Breast epithelium (tissue), 4 donors: ENCODE measurements around the gene RFLNA. TPM values are rescaled to one million over a fixed set of nuclear protein-coding genes. Genes with fewer than 3 reads are reported as not detected.

ENCODE experiments used
- DNase-seq, 2 donors: peaks; one replicate each; pipeline ENCODE4 v3.0.0-alpha.2; 2019; ENCODE audit warnings: low spot score in 2 of 2
- H3K27ac ChIP-seq, 2 donors: fragments of 200-600 bp; sonication (generic) in 1 of 2; one replicate each; pipeline ENCODE4 v1.5.1; 2016 to 2019; ENCODE audit warnings: mild to moderate bottlenecking in 1 of 2
- H3K27me3 ChIP-seq, 2 donors: fragments of 200-600 bp; sonication (generic) in 1 of 2; one replicate each; pipeline versions ENCODE4 v1.5.1 to v1.6.0; 2017 to 2019; ENCODE audit warnings: control low read depth in 1 of 2, mild to moderate bottlenecking in 1 of 2
- H3K36me3 ChIP-seq: fragments of 200-600 bp; one replicate; pipeline ENCODE4 v1.5.1; 2019
- H3K4me1 ChIP-seq, 2 donors: fragments of 200-600 bp; sonication (generic); one replicate each; pipeline ENCODE4 v1.5.1; 2016 to 2019; ENCODE audit warnings: control low read depth in 1 of 2
- H3K4me3 ChIP-seq, 3 donors: fragments of 200-600 bp; sonication (generic); 1 replicate in 2 of 3; 2 replicates in 1 of 3; pipeline ENCODE4 v1.5.1; 2016 to 2019; ENCODE audit warnings: mild to moderate bottlenecking in 3 of 3, moderate library complexity in 2 of 3
- H3K9me3 ChIP-seq, 2 donors: fragments of 200-600 bp; sonication (generic) in 1 of 2; one replicate each; pipeline ENCODE4 v1.5.1; 2016 to 2019; ENCODE audit warnings: control low read depth in 1 of 2
- POLR2A ChIP-seq: fragments of 450-650 bp; IDR thresholded peaks from one replicate; pipeline ENCODE4 v1.6.1; 2016; ENCODE audit warnings: antibody characterized with exemption, mild to moderate bottlenecking, moderate library complexity
- POLR2AphosphoS5 ChIP-seq, 3 donors: sonication (generic); formaldehyde crosslinking; IDR thresholded peaks; one replicate each; pipeline ENCODE4 v1.6.1; 2017; ENCODE audit warnings: antibody characterized with exemption in 3 of 3
- intact Hi-C: fragments of 100-400 bp; cut with DNase I; formaldehyde crosslinking; loops from one replicate; pipeline ENCODE4 v1.15.1; 2023; ENCODE audit warnings: low total_unique reads
- total RNA-seq, 3 donors: library from RNA; depleted of rRNA; stranded (reverse); fragments of >200 nt; gene quantifications; one replicate each; pipeline ENCODE4 v1.1.0, GENCODE V29; 2016
- TF ChIP-seq, protein P1 (sequence below), 3 donors: fragments of 450-650 bp; IDR thresholded peaks; one replicate each; pipeline ENCODE4 v1.5.1; 2016 to 2017; ENCODE audit warnings: antibody characterized with exemption in 3 of 3, mild to moderate bottlenecking in 3 of 3, moderate library complexity in 3 of 3

The RFLNA gene
- total RNA-seq, 3 donors from 2014 or later, result 1.3 to 11.4 TPM; not detected in 1

DNA sequence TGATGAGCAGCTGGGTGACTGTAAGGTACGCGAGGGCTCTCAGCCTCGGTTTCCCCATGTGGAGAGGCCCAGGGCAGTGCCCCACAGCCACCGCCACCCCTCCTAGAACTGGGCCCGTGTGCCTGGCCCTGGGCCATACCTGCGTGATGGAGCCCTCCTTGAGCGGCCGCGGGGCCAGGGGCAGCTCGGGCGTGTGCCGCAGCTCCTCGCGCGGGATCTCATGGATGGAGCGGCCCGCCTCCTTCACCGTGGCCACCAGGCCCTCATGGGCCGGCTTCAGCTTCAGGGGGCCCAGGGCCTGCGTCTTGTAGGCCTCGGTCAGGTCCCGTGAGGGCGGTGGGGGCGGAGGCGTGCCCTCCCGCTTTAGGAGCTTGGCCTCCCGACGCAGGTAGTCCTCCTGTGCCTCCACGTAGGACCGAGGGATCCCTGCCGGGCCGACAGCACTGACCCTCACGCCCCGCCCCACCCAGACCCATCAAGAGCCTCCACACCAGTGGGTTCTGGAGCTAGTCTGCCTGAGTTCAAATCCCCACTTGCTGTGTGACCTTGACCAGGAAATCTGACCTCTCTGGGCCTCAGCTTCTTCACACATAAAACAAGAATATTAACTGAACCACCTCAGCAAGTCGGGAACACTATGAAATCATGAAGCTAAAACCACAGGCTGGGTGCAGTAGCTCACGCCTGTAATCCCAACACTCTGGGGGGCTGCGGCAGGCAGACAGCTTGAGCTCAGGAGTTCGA is 51.7 kb downstream of the RFLNA start:
- DNase-seq, result no peak
- H3K4me1 ChIP-seq, result no peaks in the 10 kb centered on the region
- H3K27me3 ChIP-seq, result no peaks in the 10 kb centered on the region
- no peak for TF ChIP-seq POLR2AphosphoS5 (IDR thresholded peaks at IDR 0.05)
- TF ChIP-seq, protein P1, sequence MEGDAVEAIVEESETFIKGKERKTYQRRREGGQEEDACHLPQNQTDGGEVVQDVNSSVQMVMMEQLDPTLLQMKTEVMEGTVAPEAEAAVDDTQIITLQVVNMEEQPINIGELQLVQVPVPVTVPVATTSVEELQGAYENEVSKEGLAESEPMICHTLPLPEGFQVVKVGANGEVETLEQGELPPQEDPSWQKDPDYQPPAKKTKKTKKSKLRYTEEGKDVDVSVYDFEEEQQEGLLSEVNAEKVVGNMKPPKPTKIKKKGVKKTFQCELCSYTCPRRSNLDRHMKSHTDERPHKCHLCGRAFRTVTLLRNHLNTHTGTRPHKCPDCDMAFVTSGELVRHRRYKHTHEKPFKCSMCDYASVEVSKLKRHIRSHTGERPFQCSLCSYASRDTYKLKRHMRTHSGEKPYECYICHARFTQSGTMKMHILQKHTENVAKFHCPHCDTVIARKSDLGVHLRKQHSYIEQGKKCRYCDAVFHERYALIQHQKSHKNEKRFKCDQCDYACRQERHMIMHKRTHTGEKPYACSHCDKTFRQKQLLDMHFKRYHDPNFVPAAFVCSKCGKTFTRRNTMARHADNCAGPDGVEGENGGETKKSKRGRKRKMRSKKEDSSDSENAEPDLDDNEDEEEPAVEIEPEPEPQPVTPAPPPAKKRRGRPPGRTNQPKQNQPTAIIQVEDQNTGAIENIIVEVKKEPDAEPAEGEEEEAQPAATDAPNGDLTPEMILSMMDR (IDR thresholded peaks at IDR 0.05), result no peak
- no peak for TF ChIP-seq POLR2A
- H3K27ac ChIP-seq, result no peak overlapping the region
- no peaks in the 10 kb centered on the region for H3K9me3 ChIP-seq
- no peaks in the 10 kb centered on the region for H3K36me3 ChIP-seq
- H3K4me3 ChIP-seq, result no peak overlapping the region
- intact Hi-C loops, result no loop called here

DNA sequence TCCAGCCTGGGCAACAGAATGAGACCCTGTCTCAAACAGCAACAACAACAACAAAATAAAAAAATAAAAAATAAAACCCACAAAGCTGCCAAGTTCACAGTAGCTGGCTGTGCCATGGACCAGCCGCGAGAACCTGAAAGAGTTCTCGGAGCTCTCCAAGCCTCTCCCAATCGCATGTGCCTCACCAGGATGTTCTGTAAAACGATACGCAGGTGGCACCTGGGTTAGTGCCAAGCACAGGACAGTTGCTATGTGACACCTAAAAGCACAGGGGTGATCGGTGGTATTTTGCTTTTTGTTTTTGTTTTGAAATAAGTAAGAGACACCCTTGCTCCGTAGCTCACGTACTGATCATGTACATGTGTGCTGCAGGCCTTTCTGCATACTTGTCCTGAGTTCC is 52.4 kb downstream of the RFLNA start:
- Histone ChIP-seq H3K36me3 (no peaks in the 10 kb centered on the region), H3K9me3 (no peaks in the 10 kb centered on the region), H3K27ac (no peak overlapping the region), H3K4me1 (no peaks in the 10 kb centered on the region), H3K27me3 (no peaks in the 10 kb centered on the region), H3K4me3 (no peak overlapping the region)
- no peak for DNase-seq
- no peak for TF ChIP-seq POLR2AphosphoS5 (IDR thresholded peaks at IDR 0.05)
- intact Hi-C loops, result no loop called here

DNA sequence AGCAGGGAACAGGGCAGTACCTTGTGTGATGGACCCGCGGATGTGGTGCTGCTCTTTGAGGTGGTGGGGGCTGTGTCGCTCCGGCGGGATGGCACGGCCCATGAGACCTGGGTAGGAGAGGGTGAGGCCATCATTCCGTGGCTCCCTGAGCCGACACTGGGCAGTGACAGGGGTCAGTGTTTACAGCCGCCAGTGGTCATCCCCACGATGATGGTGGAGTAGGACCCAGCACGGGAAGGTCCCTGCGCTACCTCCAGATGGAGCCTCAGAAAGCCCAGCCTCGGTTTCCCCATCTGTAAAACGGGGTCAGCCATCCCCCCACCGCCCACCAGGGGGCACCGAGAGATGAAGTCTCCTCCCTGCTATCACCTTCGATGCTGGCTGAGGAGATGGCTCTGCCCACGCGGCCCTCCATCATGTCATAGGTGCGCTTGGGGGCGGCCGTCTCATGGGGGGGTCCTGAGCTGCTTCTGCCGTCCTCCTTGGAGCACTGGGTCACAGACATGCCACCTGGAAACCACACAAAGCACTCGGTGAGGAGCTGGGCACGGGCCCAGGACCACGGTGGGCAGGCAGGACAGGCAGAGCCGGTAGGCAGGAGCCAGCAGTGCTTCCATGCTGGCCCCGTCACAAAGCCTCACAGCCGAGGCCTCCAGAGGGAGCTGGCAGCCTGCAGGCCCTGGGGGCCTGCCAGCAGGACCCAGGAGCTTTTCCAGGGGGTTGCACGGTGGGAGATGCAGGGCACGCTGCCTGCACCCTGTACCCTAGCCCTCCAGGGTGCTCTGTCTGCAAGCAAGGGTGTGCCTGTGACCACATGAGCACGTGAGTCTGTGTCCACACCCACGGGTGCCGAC is 53.1 kb downstream of the RFLNA start:
- intact Hi-C loops, result no loop called here
- Histone ChIP-seq H3K4me3 (no peak overlapping the region), H3K4me1 (no peaks in the 10 kb centered on the region), H3K27me3 (no peaks in the 10 kb centered on the region), H3K27ac (peak overlapping the region; percentile 38 to 40), H3K36me3 (no peaks in the 10 kb centered on the region), H3K9me3 (no peaks in the 10 kb centered on the region)
- DNase-seq, result no peak
- TF ChIP-seq POLR2AphosphoS5 (IDR thresholded peaks at IDR 0.05), result no peak
- TF ChIP-seq, protein P1 (IDR thresholded peaks at IDR 0.05), result peak in 2 of 3 donors; percentile 42 to 52

DNA sequence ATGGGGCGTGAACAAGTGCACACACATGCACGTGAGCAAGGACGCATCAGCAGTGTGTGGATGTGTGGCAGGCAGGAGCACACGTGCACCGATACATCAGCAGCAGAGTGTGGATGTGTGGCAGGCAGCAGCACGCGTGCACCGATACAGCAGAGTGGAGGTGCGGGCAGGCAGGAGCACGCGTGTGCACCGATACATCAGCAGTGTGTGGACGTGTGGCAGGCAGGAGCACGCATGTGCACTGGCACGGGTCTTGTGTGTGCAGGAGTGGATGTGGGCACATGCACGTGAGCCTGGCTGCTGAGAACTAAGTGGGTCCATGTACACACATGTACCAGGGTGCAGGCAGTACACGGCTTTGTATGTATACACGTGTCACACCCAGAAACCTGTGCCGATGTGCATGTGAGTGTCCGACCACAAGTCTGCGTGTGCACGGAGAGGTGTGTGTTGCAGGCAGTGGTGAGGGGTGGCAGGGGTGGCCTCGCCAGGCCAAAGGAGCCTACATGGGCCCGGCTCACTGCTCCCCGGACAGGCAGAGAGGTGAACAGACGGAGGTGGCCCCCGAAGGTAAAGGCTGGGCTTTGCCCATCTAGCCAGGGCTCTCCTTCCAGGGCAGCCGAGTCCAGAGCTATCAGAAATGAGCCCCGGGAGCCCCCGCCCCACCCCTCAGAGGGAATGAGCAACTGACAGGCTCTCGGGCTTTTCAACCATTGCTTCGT is 53.9 kb downstream of the RFLNA start:
- no peaks in the 10 kb centered on the region for H3K4me1 ChIP-seq
- H3K9me3 ChIP-seq, result no peaks in the 10 kb centered on the region
- intact Hi-C loops, result no loop called here
- TF ChIP-seq, protein P1 (IDR thresholded peaks at IDR 0.05), result no peak
- TF ChIP-seq POLR2A, result no peak
- no peak for TF ChIP-seq POLR2AphosphoS5 (IDR thresholded peaks at IDR 0.05)
- H3K27ac ChIP-seq, result peak overlapping the region in 1 of 2 donors; percentile 38
- no peaks in the 10 kb centered on the region for H3K27me3 ChIP-seq
- DNase-seq, result no peak
- H3K36me3 ChIP-seq, result no peaks in the 10 kb centered on the region
- H3K4me3 ChIP-seq, result no peak overlapping the region

DNA sequence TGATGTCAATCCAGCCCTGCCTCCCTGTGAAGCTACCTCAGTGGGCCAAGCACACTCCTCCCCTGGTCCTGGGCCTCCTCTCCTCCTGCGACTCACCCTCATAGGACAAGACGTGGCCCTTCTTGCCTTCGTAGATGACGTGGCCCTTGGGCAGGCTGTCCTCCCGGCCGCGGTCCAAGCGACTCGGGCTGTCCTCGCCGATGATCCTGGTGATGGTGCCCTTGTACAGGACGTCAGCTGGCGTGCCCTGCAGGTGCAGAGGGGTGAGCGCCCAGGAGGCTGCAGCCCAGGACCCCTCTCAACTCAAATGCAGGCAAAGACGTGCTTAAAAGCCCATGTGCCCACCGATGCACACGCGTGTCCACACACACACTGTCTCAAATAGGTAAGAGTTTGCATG is 55.6 kb downstream of the RFLNA start:
- intact Hi-C loops, result no loop called here

More for the DNA sequence above, 55.6 kb downstream of the RFLNA start:
- TF ChIP-seq POLR2A (no peak), POLR2AphosphoS5 (IDR thresholded peaks at IDR 0.05) (no peak)
- TF ChIP-seq, protein P1 (IDR thresholded peaks at IDR 0.05), result no peak
- Histone ChIP-seq H3K4me1 (no peaks in the 10 kb centered on the region), H3K4me3 (no peak overlapping the region), H3K27ac (no peak overlapping the region), H3K9me3 (no peaks in the 10 kb centered on the region), H3K36me3 (no peaks in the 10 kb centered on the region), H3K27me3 (no peaks in the 10 kb centered on the region)
- no peak for DNase-seq
